HEK293 (cell line): ENCODE results near the gene CLDND1.

Experiments
- CTCF ChIA-PET: fragments of 350-600 bp; formaldehyde crosslinking; extraction: SDS; loops from one replicate; lab custom pipeline; 2021; ENCODE audit warnings: antibody characterized with exemption; lab: Yijun Ruan, JAX
- POLR2A ChIA-PET: fragments of 300-600 bp; formaldehyde crosslinking; extraction: SDS; loops from one replicate; lab custom pipeline; 2020; ENCODE audit warnings: antibody characterized with exemption, inconsistent platforms; lab: Yijun Ruan, JAX
- H3K27ac ChIP-seq: fragments of 200-500 bp; sonication (Bioruptor generic); 2 replicates; pipeline ENCODE4 v1.5.1; 2014; ENCODE audit warnings: low read depth, low read length, control low read depth, inconsistent platforms; ENCODE audit errors: extremely low read depth
- H3K36me3 ChIP-seq, 2 experiments: fragments of 200-500 bp in 1 of 2; sonication (Bioruptor generic) in 1 of 2; 1 replicate in 1 of 2; 2 replicates in 1 of 2; pipeline ENCODE4 v1.5.1; 2014 to 2017; ENCODE audit warnings: inconsistent platforms in 2 of 2, low read length in 2 of 2; ENCODE audit not compliant: control insufficient read depth in 2 of 2, insufficient read depth in 1 of 2
- H3K4me1 ChIP-seq: fragments of 200-500 bp; sonication (Bioruptor generic); 2 replicates; pipeline ENCODE4 v1.5.1; 2014; ENCODE audit warnings: mild to moderate bottlenecking, low read length, inconsistent platforms; ENCODE audit not compliant: control insufficient read depth, insufficient read depth
- H3K4me3 ChIP-seq: 2 replicates; pipeline ENCODE4 v1.5.1; 2011; ENCODE audit warnings: low read depth, mild to moderate bottlenecking, control low read depth, low read length, moderate library complexity
- H3K9me3 ChIP-seq: fragments of 200-500 bp; sonication (Bioruptor generic); 2 replicates; pipeline ENCODE4 v1.5.1; 2014; ENCODE audit warnings: low read depth, low read length, inconsistent platforms; ENCODE audit not compliant: control insufficient read depth, insufficient read depth
- BCL11A ChIP-seq: fragments of 450-650 bp; formaldehyde crosslinking; IDR thresholded peaks from 2 replicates; pipeline ENCODE4 v1.5.1; 2016; ENCODE audit warnings: low read depth, missing biosample characterization, missing genetic modification characterization
- FEZF1 ChIP-seq: fragments of 450-650 bp; formaldehyde crosslinking; IDR thresholded peaks from 2 replicates; pipeline ENCODE4 v1.5.1; 2016; ENCODE audit warnings: missing biosample characterization, missing genetic modification characterization
- GLIS1 ChIP-seq: fragments of 450-650 bp; formaldehyde crosslinking; IDR thresholded peaks from 2 replicates; pipeline ENCODE4 v1.5.1; 2016; ENCODE audit warnings: missing biosample characterization, missing genetic modification characterization
- MZF1 ChIP-seq: fragments of 450-650 bp; formaldehyde crosslinking; IDR thresholded peaks from 2 replicates; pipeline ENCODE4 v1.5.1; 2017; ENCODE audit warnings: missing biosample characterization, missing genetic modification characterization, borderline replicate concordance
- OSR2 ChIP-seq: fragments of 450-650 bp; formaldehyde crosslinking; IDR thresholded peaks from 2 replicates; pipeline ENCODE4 v1.5.1; 2016; ENCODE audit warnings: missing biosample characterization, missing genetic modification characterization
- SP2 ChIP-seq: fragments of 450-650 bp; formaldehyde crosslinking; IDR thresholded peaks from 2 replicates; pipeline ENCODE4 v1.5.1; 2016; ENCODE audit warnings: missing biosample characterization, missing genetic modification characterization
- WT1 ChIP-seq: fragments of 450-650 bp; formaldehyde crosslinking; IDR thresholded peaks from 2 replicates; pipeline ENCODE4 v1.5.1; 2016; ENCODE audit warnings: missing biosample characterization, missing genetic modification characterization
- YY2 ChIP-seq: fragments of 450-650 bp; formaldehyde crosslinking; IDR thresholded peaks from 2 replicates; pipeline ENCODE4 v1.5.1; 2016; ENCODE audit warnings: missing biosample characterization, missing genetic modification characterization
- ZFP3 ChIP-seq: fragments of 450-650 bp; formaldehyde crosslinking; IDR thresholded peaks from 2 replicates; pipeline ENCODE4 v1.5.1; 2016; ENCODE audit warnings: low read depth, missing biosample characterization, missing genetic modification characterization
- ZNF10 ChIP-seq: fragments of 450-650 bp; formaldehyde crosslinking; IDR thresholded peaks from 2 replicates; pipeline ENCODE4 v1.5.1; 2017; ENCODE audit warnings: missing biosample characterization, missing genetic modification characterization
- ZNF112 ChIP-seq: fragments of 450-650 bp; formaldehyde crosslinking; IDR thresholded peaks from 2 replicates; pipeline ENCODE4 v1.5.0; 2017; ENCODE audit warnings: missing biosample characterization, missing genetic modification characterization
- ZNF132 ChIP-seq: fragments of 450-650 bp; formaldehyde crosslinking; IDR thresholded peaks from 2 replicates; pipeline ENCODE4 v1.5.1; 2017; ENCODE audit warnings: missing biosample characterization, missing genetic modification characterization, borderline replicate concordance
- ZNF133 ChIP-seq: fragments of 450-650 bp; formaldehyde crosslinking; IDR thresholded peaks from 2 replicates; pipeline ENCODE4 v1.5.1; 2016; ENCODE audit warnings: missing biosample characterization, missing genetic modification characterization
- ZNF174 ChIP-seq: fragments of 450-650 bp; formaldehyde crosslinking; IDR thresholded peaks from 2 replicates; pipeline ENCODE4 v1.5.0; 2017; ENCODE audit warnings: missing biosample characterization, mild to moderate bottlenecking, missing genetic modification characterization
- ZNF354C ChIP-seq: fragments of 450-650 bp; formaldehyde crosslinking; IDR thresholded peaks from 2 replicates; pipeline ENCODE4 v1.5.1; 2016; ENCODE audit warnings: missing biosample characterization, missing genetic modification characterization, low read depth, borderline replicate concordance
- ZNF366 ChIP-seq: fragments of 450-650 bp; formaldehyde crosslinking; conservative IDR thresholded peaks from 2 replicates; pipeline ENCODE4 v1.5.1; 2016; ENCODE audit warnings: missing biosample characterization, missing genetic modification characterization
- ZNF416 ChIP-seq: fragments of 450-650 bp; formaldehyde crosslinking; IDR thresholded peaks from 2 replicates; pipeline ENCODE4 v1.5.1; 2016; ENCODE audit warnings: missing biosample characterization, missing genetic modification characterization
- ZNF48 ChIP-seq: fragments of 450-650 bp; formaldehyde crosslinking; IDR thresholded peaks from 2 replicates; pipeline ENCODE4 v1.5.1; 2016; ENCODE audit warnings: missing biosample characterization, missing genetic modification characterization
- ZNF510 ChIP-seq: fragments of 450-650 bp; formaldehyde crosslinking; IDR thresholded peaks from 2 replicates; pipeline ENCODE4 v1.5.1; 2018; ENCODE audit warnings: mild to moderate bottlenecking, missing genetic modification characterization, missing biosample characterization; ENCODE audit not compliant: insufficient replicate concordance
- ZNF549 ChIP-seq: fragments of 450-650 bp; IDR thresholded peaks from 2 replicates; pipeline ENCODE4 v1.5.1; 2018; ENCODE audit warnings: missing biosample characterization, missing genetic modification characterization, mild to moderate bottlenecking, inconsistent platforms, moderate library complexity
- ZNF624 ChIP-seq: fragments of 450-650 bp; formaldehyde crosslinking; IDR thresholded peaks from 2 replicates; pipeline ENCODE4 v1.5.1; 2017; ENCODE audit warnings: missing biosample characterization, missing genetic modification characterization
- ZNF626 ChIP-seq: fragments of 450-650 bp; sonication (Bioruptor Pico); formaldehyde crosslinking; IDR thresholded peaks from 2 replicates; pipeline ENCODE4 v1.5.1; 2018; ENCODE audit warnings: missing biosample characterization, missing genetic modification characterization, inconsistent platforms
- ZNF843 ChIP-seq: fragments of 450-650 bp; formaldehyde crosslinking; IDR thresholded peaks from 2 replicates; pipeline ENCODE4 v1.5.1; 2016; ENCODE audit warnings: missing biosample characterization, missing genetic modification characterization
- TF ChIP-seq, protein P1 (sequence below): fragments of 450-650 bp; IDR thresholded peaks from 2 replicates; pipeline ENCODE4 v1.5.1; 2018; ENCODE audit warnings: missing biosample characterization, mild to moderate bottlenecking, missing genetic modification characterization
- TF ChIP-seq, protein P2 (sequence below): fragments of 450-650 bp; formaldehyde crosslinking; IDR thresholded peaks from 2 replicates; pipeline ENCODE4 v1.5.1; 2016; ENCODE audit warnings: missing biosample characterization, missing genetic modification characterization
- TF ChIP-seq, protein P3 (sequence below): fragments of 450-650 bp; formaldehyde crosslinking; IDR thresholded peaks from 2 replicates; pipeline ENCODE4 v1.5.1; 2016; ENCODE audit warnings: missing biosample characterization, missing genetic modification characterization, borderline replicate concordance
- TF ChIP-seq, protein P4 (sequence below): fragments of 450-650 bp; formaldehyde crosslinking; IDR thresholded peaks from 2 replicates; pipeline ENCODE4 v1.5.1; 2017; ENCODE audit warnings: missing biosample characterization, missing genetic modification characterization
- TF ChIP-seq, protein P5 (sequence below): fragments of 450-650 bp; formaldehyde crosslinking; IDR thresholded peaks from 2 replicates; pipeline ENCODE4 v1.5.1; 2017; ENCODE audit warnings: missing biosample characterization, mild to moderate bottlenecking, missing genetic modification characterization, moderate library complexity

The CLDND1 gene

DNA sequence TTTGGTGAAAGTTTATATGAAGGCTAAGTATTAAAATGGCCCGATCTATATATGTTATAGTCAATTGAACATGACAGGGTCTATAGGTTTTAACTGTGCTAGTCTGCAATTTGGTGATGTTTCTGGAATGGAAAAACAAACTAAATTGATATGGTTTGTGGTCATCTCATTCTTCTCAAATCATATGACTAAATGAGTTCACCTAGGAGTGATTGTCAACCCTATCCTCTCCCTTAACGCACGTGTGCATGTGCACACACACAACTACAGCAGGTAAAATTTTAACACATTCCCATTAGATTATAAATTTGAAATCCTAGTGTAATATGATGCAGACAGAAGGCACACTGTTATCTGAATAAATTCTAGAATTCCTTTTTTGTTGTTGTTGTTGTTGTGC, 9.0 kb downstream of the CLDND1 start (continued):
- TF ChIP-seq, protein P1, sequence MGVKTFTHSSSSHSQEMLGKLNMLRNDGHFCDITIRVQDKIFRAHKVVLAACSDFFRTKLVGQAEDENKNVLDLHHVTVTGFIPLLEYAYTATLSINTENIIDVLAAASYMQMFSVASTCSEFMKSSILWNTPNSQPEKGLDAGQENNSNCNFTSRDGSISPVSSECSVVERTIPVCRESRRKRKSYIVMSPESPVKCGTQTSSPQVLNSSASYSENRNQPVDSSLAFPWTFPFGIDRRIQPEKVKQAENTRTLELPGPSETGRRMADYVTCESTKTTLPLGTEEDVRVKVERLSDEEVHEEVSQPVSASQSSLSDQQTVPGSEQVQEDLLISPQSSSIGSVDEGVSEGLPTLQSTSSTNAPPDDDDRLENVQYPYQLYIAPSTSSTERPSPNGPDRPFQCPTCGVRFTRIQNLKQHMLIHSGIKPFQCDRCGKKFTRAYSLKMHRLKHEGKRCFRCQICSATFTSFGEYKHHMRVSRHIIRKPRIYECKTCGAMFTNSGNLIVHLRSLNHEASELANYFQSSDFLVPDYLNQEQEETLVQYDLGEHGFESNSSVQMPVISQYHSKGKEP: no peak
- TF ChIP-seq ZNF48 (tag by site-specific recombination): no peak
- no peak for TF ChIP-seq WT1 (tag by site-specific recombination)
- no peak for TF ChIP-seq ZNF354C (tag by site-specific recombination)
- TF ChIP-seq, all 188 proteins: peak for 0

DNA sequence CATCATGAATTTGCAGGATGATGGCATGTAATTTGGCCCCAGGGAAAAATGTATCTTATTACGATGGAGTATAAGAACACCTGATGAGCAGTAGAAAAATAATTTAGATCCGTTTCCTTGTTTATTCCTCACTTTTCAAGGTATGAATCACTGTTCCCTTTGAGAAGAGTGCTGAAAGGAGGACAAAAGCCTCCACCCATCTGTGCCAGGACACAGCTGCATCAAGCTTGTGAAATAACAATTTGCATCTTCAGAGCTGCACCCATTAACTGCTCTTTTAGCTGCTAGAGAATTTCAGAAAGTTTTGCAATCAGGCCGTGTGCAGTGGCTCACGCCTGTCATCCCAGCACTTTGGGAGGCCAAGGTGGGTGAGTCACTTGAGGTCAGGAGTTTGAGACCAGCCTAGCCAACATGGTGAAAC, 9.6 kb downstream of the CLDND1 start:
- no peaks in the 10 kb centered on the region for H3K9me3 ChIP-seq
- no peak overlapping the region for H3K27ac ChIP-seq
- ChIA-PET CTCF (no interaction called here), POLR2A (interaction anchor here (1.7 kb wide), 1 partner anchor 10 kb away, joined by 4 read pairs; the partner anchor contains the start of gene CLDND1)
- H3K4me1 ChIP-seq: 0 out of 2 replicates have a peak, but pooled peaks cover 2% of the 10 kb centered on the region
- no peak overlapping the region for H3K4me3 ChIP-seq
- peaks cover 0 to 26% of the 10 kb centered on the region in 2 experiments; a peak in 1 of 3 replicates for H3K36me3 ChIP-seq
- TF ChIP-seq ZNF132 (tag by site-specific recombination) (no peak), ZNF10 (tag by site-specific recombination) (0 out of 2 replicates have a peak, but pooled peaks have one; percentile 15), ZNF174 (no peak), YY2 (no peak), BCL11A (tag by site-specific recombination) (no peak), ZFP3 (tag by site-specific recombination) (no peak), OSR2 (no peak), ZNF133 (tag by site-specific recombination) (no peak), ZNF366 (0 out of 2 replicates have a peak, but pooled peaks have one; percentile 8), ZNF624 (tag by site-specific recombination) (no peak), FEZF1 (tag by site-specific recombination) (peak; percentile 67), SP2 (tag by site-specific recombination) (no peak), GLIS1 (tag by site-specific recombination) (0 out of 2 replicates have a peak, but pooled peaks have one; percentile 15)
- TF ChIP-seq, protein P2, sequence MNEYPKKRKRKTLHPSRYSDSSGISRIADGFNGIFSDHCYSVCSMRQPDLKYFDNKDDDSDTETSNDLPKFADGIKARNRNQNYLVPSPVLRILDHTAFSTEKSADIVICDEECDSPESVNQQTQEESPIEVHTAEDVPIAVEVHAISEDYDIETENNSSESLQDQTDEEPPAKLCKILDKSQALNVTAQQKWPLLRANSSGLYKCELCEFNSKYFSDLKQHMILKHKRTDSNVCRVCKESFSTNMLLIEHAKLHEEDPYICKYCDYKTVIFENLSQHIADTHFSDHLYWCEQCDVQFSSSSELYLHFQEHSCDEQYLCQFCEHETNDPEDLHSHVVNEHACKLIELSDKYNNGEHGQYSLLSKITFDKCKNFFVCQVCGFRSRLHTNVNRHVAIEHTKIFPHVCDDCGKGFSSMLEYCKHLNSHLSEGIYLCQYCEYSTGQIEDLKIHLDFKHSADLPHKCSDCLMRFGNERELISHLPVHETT: no peak
- TF ChIP-seq, protein P3, sequence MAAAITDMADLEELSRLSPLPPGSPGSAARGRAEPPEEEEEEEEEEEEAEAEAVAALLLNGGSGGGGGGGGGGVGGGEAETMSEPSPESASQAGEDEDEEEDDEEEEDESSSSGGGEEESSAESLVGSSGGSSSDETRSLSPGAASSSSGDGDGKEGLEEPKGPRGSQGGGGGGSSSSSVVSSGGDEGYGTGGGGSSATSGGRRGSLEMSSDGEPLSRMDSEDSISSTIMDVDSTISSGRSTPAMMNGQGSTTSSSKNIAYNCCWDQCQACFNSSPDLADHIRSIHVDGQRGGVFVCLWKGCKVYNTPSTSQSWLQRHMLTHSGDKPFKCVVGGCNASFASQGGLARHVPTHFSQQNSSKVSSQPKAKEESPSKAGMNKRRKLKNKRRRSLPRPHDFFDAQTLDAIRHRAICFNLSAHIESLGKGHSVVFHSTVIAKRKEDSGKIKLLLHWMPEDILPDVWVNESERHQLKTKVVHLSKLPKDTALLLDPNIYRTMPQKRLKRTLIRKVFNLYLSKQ (tag by site-specific recombination): no peak

DNA sequence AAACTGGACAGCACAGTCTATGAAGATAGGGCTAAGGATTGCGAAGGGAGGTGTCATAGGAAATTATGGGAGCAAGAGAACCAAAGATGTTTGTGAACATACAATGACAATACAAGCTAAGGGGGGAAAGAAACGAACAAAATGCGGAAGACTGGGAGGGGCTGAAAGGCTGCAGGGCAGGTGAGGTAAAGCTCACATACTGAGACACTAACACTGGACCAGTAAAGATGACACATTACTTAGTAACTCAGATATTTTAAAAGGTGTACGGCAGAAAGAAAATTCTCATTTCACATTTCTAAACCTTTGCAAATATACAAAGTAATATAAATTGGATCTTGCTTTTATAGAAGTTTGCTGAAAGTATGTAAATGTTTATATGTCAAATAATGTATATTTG, 10.1 kb downstream of the CLDND1 start:
- Histone ChIP-seq H3K27ac (no peak overlapping the region), H3K4me1 (0 out of 2 replicates have a peak, but pooled peaks cover 2% of the 10 kb centered on the region), H3K9me3 (no peaks in the 10 kb centered on the region), H3K36me3 (peaks cover 0 to 20% of the 10 kb centered on the region in 2 experiments; a peak in 1 of 3 replicates), H3K4me3 (no peak overlapping the region)
- ChIA-PET CTCF (no interaction called here), POLR2A (interaction anchor here (1.7 kb wide), 1 partner anchor 10 kb away, joined by 4 read pairs; the partner anchor contains the start of gene CLDND1)
- no peak for TF ChIP-seq ZNF843
- no peak for TF ChIP-seq MZF1 (tag by site-specific recombination)
- TF ChIP-seq, protein P4, sequence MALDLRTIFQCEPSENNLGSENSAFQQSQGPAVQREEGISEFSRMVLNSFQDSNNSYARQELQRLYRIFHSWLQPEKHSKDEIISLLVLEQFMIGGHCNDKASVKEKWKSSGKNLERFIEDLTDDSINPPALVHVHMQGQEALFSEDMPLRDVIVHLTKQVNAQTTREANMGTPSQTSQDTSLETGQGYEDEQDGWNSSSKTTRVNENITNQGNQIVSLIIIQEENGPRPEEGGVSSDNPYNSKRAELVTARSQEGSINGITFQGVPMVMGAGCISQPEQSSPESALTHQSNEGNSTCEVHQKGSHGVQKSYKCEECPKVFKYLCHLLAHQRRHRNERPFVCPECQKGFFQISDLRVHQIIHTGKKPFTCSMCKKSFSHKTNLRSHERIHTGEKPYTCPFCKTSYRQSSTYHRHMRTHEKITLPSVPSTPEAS: no peak
- no peak for TF ChIP-seq ZNF510
- no peak for TF ChIP-seq ZNF624 (tag by site-specific recombination)
- TF ChIP-seq ZNF626 (tag by site-specific recombination): no peak
- TF ChIP-seq, protein P5, sequence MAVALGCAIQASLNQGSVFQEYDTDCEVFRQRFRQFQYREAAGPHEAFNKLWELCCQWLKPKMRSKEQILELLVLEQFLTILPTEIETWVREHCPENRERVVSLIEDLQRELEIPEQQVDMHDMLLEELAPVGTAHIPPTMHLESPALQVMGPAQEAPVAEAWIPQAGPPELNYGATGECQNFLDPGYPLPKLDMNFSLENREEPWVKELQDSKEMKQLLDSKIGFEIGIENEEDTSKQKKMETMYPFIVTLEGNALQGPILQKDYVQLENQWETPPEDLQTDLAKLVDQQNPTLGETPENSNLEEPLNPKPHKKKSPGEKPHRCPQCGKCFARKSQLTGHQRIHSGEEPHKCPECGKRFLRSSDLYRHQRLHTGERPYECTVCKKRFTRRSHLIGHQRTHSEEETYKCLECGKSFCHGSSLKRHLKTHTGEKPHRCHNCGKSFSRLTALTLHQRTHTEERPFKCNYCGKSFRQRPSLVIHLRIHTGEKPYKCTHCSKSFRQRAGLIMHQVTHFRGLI (tag by site-specific recombination): no peak
- TF ChIP-seq ZNF416 (tag by site-specific recombination): no peak
- TF ChIP-seq ZNF549 (tag by site-specific recombination): no peak
- no peak for TF ChIP-seq ZNF112 (tag by site-specific recombination)
